NCI-H446 (cell line): Measurements from ENCODE around the gene SLC35A1.
A peak's percentile ranks its signal among the peaks of the same experiment; 100 is the strongest.
"Not testable (repeated sequence)": the region's sequence is repeated elsewhere in the genome, so short reads cannot be mapped to it uniquely, and the experiment has no call there.

ENCODE experiments used
- DNase-seq, 2 experiments: peaks; one replicate each; lab custom pipeline; 2025; lab: John Stamatoyannopoulos, UW

The SLC35A1 gene

GRCh38 chr6:87472525-87473418 is at the start of gene SLC35A1:
SLC35A1 (plus strand) TSS chr6:87472974; CDS start chr6:87473004, 30 bp downstream.
- DNase-seq, result peak; percentile 69 to 74

GRCh38 chr6:87426789-87427188 is 46.0 kb upstream of the SLC35A1 start:
- no peak for DNase-seq

- DNase-seq, result no peak
These were observed 42.3 kb upstream of the SLC35A1 start for GRCh38 chr6:87430499-87430898.

GRCh38 chr6:87431263-87431662 is 41.5 kb upstream of the SLC35A1 start:
- DNase-seq, result no peak

- DNase-seq, result no peak
These were observed 36.3 kb upstream of the SLC35A1 start for GRCh38 chr6:87436435-87436834.

GRCh38 chr6:87441711-87442110 is 31.1 kb upstream of the SLC35A1 start:
- no peak for DNase-seq

GRCh38 chr6:87444362-87444761 is 28.4 kb upstream of the SLC35A1 start:
- no peak for DNase-seq

DNA sequence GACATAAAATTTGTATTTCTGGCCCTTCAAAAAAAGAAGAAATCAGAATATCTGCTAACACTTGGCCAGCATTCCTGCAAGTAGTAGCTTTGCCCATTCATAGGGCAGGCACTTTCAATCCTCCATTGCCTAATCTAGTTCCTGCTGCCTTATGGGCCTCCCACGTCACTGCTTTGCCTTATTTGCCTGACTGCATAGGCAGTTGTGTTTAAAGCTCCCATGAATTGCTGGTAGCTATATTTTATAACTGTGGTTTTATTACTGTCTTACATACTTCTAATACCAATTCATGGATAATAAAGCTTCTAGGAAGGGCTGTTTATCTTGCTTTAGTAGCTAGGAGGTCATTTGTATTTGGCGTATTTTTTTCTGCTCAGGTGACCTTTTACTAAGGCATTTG is 7.7 kb upstream of the SLC35A1 start:
- DNase-seq, result no peak

GRCh38 chr6:87473419-87473903 is 687 bp downstream of the SLC35A1 start:
- peak in 1 of 2 experiments; percentile 28 for DNase-seq

DNA sequence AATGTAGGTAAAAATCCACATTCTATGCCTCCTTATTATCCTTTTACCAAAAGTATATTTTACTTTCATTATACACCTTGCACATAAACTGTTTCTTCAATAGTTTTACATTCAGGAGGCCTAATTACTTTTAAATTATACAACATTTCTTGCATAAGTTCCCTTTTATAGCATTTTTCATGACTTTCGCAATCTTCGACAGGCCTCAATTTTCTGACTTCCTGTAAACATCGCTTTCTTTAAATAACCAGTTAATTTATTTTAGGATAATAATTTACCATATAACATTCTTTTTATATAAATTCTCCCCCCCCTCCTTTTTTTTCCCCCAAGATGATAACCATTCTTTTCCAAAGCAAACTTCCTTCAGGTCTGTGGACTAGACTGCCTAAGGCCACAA is 9.2 kb downstream of the SLC35A1 start:
- no peak for DNase-seq

DNA sequence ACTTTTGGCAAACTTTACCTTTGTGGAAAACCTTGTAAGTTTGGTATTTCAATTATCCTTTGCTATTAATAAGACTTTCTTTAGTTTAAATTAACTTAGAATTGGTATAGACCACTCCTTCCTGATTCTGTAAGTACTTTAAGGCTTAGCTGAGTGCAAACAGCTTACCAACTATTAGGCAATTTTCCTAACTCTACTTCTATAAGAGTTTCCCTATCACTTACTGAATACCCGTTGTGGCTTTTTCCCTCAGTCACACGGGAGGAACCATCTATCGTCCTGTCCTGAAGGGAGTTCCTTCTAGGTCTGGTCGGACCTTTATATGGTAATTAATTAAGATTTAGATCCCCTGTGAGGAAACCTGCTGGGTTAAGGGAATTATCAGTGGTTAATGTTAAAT is 9.6 kb downstream of the SLC35A1 start:
- DNase-seq, result no peak

GRCh38 chr6:87483929-87484328 is 11.2 kb downstream of the SLC35A1 start:
- no peak for DNase-seq

- DNase-seq, result no peak
These were observed 11.7 kb downstream of the SLC35A1 start for GRCh38 chr6:87484491-87484890.

DNA sequence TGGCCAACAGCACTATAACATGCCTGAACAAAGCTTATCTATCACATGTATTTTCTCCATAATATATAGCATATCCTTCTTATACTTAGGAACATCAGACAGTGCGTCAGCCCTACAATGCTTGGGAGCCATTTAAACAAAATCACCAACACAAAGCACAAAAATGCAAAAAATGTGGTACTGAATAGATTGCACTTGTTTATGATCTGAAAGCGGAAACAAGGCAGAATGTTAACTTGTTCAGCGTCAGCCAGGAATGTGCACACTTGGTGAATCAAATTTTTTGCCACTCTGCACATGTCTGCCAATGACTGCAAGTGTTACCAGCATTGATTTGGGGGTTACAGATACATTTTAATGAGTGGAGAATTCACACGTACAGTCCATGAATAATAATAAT is 14.8 kb downstream of the SLC35A1 start:
- DNase-seq, result no peak

- not testable (repeated sequence) for DNase-seq
These were observed 16.6 kb downstream of the SLC35A1 start for GRCh38 chr6:87489326-87489725.

DNA sequence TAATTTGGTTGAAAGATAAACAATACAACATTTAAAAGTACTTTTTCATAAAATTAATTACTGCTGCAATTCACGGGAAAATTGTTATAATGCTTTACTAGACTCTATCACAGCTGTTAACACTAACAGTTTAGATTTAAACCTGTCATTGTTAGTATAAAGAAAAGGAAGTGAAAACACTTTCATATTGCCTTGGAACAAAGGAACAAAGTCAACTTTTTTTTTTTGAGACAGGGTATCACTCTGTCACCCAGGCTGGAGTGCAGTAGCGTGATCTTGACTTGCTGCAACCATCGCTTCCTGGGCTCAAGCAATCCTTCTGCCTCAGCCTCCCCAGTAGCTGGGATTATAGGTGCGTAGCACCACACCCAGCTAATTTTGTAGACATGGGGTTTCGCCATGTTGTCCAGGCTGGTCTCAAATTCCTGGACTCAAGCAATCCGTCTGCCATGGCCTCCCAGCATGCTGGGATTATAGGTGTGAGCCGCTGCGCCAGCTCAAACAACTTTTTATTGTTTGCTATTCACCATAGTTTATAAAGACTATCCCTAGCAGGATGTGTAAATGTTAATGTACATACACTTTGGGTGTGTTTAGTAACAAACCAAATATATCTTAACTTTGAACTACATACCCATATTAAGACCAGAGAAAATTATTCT is 22.1 kb downstream of the SLC35A1 start:
- no peak for DNase-seq

- DNase-seq, result no peak
These were observed 25.3 kb downstream of the SLC35A1 start for GRCh38 chr6:87498048-87498447.

DNA sequence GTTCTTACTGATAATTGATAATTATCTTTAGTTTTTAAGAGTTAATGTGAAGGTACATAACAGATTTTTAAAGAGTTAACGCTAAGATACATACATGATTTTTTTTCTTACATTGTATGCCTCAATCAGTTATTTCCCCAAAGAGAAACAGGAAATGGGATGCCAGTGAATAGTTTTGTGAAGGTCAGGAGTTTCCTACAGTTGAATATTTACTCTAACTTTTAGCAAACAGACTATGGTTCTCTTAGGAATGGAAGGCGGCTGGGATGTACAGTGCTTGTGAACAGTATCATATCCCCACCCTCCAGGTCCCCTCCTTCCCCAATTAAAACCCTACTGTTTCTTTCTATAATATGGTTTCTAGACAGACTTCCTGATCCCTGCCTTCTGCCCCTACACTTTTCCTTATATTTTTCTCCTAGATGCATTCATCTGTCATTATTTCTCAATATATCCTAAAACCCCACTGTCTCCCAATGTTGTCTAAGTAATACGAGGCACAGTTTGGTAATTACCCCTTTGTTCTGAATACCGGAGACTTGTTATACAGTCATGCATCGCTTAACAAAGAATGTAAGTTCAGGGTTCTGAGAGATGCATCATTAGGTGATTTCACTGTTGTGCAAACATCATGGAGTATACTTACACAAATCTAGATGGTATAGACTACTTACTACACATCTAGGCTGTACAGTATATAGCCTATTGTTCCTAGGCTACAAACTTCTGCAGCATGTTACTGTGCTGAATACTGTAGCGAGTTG is 29.2 kb downstream of the SLC35A1 start:
- no peak for DNase-seq

- DNase-seq, result no peak
These were observed 31.7 kb downstream of the SLC35A1 start for GRCh38 chr6:87504441-87504840.

- DNase-seq, result no peak
These were observed 42.1 kb downstream of the SLC35A1 start for GRCh38 chr6:87514831-87515230.

GRCh38 chr6:87518453-87518852 is 45.7 kb downstream of the SLC35A1 start:
- no peak for DNase-seq

GRCh38 chr6:87522686-87523085 is 49.9 kb downstream of the SLC35A1 start:
- DNase-seq, result no peak
